ENCODE measurements around the gene BUB1B.
"Not testable (repeated sequence)": the region's sequence is repeated elsewhere in the genome, so short reads cannot be mapped to it uniquely, and the experiment has no call there.

Gene BUB1B

GRCh38 chr15:40136470-40137302 is 24.2 kb upstream of the BUB1B start:
- DNase-seq = no peak

- DNase-seq = no peak
Measured at GRCh38 chr15:40137303-40138200, 23.3 kb upstream of the BUB1B start.

GRCh38 chr15:40138201-40138570 is 22.7 kb upstream of the BUB1B start:
- DNase-seq = not testable (repeated sequence)

GRCh38 chr15:40142428-40142827 is 18.4 kb upstream of the BUB1B start:
- DNase-seq = no peak

GRCh38 chr15:40146037-40146436 is 14.8 kb upstream of the BUB1B start:
- DNase-seq = no peak

GRCh38 chr15:40149339-40149738 is 11.5 kb upstream of the BUB1B start:
- no peak for DNase-seq

- peak; percentile 63 for DNase-seq
Measured at GRCh38 chr15:40150163-40150925, 10.5 kb upstream of the BUB1B start.

- DNase-seq = no peak
Measured at GRCh38 chr15:40151499-40151898, 9.4 kb upstream of the BUB1B start.

- DNase-seq = no peak
Measured at GRCh38 chr15:40151991-40152390, 8.9 kb upstream of the BUB1B start.

- DNase-seq = not testable (repeated sequence)
Measured at GRCh38 chr15:40154821-40155220, 6.0 kb upstream of the BUB1B start.

GRCh38 chr15:40155270-40155910 is 5.5 kb upstream of the BUB1B start:
- DNase-seq = peak; percentile 90

- no peak for DNase-seq
Measured at GRCh38 chr15:40157778-40158447, 3.0 kb upstream of the BUB1B start.

- DNase-seq = no peak
Measured at GRCh38 chr15:40160021-40160420, 848 bp upstream of the BUB1B start.

GRCh38 chr15:40161693-40162391 is 973 bp downstream of the BUB1B start:
- DNase-seq = no peak

GRCh38 chr15:40162552-40162951 is 1.7 kb downstream of the BUB1B start:
- DNase-seq = no peak

GRCh38 chr15:40163657-40164416 is 3.0 kb downstream of the BUB1B start:
- no peak for DNase-seq

GRCh38 chr15:40167374-40167773 is 6.5 kb downstream of the BUB1B start:
- not testable (repeated sequence) for DNase-seq

- DNase-seq = no peak
Measured at GRCh38 chr15:40175160-40175559, 14.3 kb downstream of the BUB1B start.

- no peak for DNase-seq
Measured at GRCh38 chr15:40182358-40183029, 21.6 kb downstream of the BUB1B start.

Measured in DMS153 (cell line).